Right forelimb (tissue), 1 donor: ENCODE data around the gene VDR.

Source experiments
- DNase-seq: peaks from one replicate; pipeline ENCODE4 v3.0.0-alpha.2; 2018

The VDR gene

GRCh38 chr12:47927346-47927745 lies 22.6 kb upstream of the VDR start:
- no peak for DNase-seq

DNA sequence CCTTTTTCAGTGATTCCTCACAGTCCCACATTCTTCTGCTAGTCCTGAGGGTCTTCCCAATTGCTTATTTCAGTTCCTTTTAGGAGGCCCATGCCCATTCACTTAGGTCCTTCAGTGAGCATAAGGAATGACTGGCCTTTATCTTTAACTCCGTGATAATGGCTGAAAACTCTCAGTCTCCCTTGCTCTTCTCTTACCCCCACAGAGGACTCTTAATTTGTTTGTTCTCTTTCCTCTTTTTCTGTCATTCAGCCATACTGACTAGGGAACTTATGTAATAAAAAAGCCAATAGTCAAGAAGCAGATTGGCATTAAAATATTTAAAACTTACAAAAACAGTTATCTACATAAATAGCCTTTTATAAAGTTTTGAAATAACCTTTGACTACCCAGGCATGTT lies 17.1 kb upstream of the VDR start:
- no peak for DNase-seq

DNA sequence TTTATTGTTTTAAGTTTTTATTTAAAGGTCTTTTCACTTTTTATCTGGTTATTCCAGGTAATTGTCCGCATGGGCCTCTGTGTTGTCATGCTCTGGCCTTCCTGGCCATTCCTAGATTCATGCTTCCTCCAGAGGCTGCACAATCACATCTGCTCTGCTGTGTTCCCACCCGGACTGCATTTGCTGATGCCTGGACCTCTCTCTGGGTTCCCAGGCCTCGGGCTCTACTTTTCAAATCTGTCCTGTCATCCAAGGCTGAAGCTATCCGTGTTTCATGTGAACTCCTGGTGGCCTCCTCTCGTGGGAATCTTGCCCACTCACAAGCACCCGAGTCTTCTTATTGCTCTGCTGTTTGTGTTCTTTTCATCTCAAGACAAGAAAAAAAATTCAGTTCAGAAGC lies 16.1 kb upstream of the VDR start:
- DNase-seq, result no peak

DNA sequence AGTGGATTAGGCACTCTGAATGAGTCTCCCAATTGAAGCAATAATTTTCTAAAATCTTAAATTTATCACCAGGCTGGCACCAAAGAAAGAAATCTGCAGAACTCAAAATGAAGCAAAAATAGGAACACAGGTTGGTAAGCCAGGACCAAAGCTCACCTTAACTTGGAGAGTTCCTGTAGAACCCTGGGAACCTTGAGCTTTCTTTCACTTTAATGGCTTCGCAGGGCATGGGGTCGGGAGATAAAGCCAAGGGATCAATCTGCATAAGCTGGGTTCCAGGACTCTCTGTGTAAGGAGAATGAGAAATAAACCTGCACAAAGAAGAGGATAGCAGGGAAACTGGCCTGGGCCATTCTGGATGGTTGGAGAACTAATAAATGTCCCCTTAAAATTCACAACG lies 8.3 kb upstream of the VDR start:
- no peak for DNase-seq

- no peak for DNase-seq
These were observed 7.8 kb upstream of the VDR start for GRCh38 chr12:47912556-47912955.

DNA sequence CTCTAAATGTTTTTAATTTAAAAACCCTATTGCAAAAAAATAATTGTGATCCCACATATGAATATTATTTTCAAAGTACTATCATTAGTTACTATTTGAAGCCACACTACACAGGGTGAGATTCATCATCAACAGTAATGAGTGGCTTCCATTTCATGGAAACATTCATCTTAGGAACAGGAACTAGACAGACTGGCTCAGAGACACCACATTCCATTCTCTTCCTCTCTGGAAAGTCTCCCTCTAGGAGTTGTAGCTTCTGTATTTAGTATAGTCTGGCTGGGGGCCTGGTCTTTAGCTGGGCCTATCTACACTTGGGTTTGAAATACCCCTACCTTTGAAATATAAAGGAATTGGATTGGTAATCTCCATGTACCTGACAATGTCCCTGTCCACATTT lies 6.2 kb upstream of the VDR start:
- DNase-seq, result no peak

- DNase-seq, result no peak
These were observed 5.7 kb upstream of the VDR start for GRCh38 chr12:47910486-47910885.

- DNase-seq, result no peak
These were observed 5.2 kb upstream of the VDR start for GRCh38 chr12:47909839-47910465.

DNA sequence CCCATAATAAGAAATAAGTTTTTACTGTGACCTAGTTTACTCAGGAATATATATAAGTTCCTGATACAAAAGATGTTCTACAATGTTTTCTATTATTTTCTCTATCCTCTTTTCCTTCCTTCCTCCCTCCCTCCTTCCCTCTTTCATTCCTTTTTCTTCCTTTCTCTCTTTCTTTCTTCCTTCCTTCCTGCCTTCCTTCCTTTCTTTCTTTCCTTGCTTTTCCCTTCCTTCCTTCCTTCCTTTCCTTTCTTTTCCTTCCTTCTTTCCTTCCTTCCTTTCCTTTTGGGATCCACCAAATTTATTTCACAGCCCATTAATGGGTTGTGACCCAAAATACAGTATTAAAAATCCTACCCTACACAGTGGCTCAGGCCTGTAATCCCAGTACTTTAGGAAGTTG lies 3.9 kb upstream of the VDR start:
- no peak for DNase-seq

GRCh38 chr12:47907851-47908454 lies 3.2 kb upstream of the VDR start:
- no peak for DNase-seq

DNA sequence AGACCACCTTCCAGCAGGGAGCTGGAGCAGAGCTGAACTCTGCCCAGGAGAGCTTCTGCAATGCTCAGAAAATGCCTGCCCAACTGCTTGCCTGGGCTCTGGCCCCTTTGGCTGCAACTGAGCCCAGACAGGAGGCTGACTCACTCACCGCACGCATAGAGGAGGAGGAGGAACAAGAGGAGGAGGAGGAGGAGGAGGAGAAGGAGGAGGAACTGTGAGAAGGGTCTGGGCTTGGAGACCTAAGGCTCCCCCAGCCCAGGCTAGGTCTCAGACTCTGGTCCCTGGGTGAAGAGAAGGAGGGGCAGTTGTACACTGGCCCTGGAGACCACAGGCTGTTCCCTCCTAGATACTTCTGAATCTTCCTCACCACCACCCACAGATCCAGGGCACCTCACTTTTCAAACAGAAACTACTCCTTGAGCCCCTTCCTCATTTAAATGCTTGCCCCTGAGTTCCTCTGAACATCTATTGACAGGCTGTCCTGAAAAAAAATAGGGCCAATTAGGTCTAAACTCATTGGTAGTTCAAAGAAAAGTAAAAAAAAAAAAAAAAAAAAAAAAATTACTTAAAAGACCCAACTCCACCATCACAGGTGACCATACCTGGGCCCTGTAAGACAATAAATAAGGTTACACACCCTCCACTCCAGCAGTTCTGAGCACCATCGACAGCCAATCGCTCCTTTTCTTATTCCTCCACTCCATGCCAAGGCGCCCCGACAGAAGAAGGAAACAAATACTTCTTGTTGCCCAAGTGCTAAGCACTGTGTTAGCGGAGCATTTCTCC lies 674 bp downstream of the VDR start:
- no peak for DNase-seq

- no peak for DNase-seq
These were observed 1.6 kb downstream of the VDR start for GRCh38 chr12:47903151-47903611.

- DNase-seq, result no peak
These were observed 2.6 kb downstream of the VDR start for GRCh38 chr12:47902131-47902639.

GRCh38 chr12:47901718-47902093 lies 3.1 kb downstream of the VDR start:
- no peak for DNase-seq

DNA sequence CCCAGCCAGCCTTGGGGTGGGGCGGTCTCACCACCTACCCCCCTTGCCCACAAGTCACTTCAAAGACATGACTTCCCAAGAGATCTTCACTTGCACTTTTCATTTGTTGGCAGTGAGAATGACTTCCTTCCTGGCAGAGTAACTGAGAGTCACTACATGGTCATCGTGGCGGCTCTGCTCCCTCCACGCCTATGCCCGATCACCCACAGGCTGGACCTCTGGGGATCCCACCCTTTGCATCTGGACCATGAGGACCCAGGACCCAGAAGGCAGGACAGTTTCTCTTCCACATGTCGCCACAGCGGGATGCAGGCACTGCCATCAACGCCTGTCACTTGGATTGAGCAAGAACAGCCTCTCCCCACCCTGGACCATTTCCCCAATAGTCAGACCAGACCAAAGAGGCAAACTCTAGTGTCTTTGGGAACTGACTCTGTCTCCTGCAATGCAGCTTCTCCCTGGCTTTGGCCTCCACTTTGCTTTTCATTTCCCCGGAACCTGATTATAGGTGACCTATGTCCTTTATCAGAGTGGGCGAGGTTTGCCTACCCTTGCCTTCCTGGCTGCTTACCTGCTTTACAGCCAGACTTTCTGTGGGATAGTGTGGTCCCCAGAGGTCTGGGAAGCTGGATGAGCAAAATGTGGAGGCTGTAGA lies 3.6 kb downstream of the VDR start:
- DNase-seq, result no peak

DNA sequence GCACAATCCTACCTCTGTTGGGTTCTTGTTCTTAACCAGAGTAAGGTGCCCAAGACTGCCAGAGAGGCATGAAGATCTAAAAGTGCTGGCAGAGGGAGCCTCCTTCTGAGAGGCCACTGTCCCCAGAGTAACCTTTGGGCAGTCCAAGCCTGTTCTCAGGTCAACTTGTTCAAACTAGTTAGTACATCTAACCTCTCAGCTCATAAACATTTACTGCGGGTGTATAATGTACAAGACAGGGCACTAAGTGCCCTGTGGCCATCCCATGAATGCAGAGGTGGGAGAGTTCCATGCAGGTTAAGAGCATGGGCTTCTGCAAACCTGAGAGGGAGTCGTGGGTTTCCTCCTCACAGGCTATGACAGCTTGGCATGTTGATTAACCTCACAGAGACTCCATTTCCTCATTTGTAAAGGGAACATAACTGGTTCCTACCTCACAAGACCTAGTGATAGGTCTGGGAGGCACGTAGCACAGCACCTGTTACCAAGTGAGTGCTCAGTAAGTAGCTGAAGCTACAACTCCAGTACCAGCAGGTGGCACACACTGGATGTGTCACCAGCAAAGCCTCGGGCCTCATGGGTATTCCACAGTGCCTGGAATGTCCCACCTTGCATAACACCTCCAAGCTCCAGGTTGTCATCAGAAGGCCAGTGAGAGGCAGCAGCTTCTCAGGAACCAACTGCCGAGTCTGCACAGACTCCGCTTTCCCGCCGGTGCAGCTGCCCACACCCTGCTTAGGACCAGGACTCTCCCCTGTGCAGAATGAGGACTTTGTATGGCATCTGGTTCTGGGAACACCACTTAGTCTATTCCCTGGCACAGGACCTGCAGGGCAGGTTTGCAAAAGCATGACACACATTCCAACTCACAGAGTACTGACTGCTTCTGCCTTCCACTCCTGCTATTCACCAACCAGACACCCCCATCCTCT lies 4.4 kb downstream of the VDR start:
- no peak for DNase-seq

DNA sequence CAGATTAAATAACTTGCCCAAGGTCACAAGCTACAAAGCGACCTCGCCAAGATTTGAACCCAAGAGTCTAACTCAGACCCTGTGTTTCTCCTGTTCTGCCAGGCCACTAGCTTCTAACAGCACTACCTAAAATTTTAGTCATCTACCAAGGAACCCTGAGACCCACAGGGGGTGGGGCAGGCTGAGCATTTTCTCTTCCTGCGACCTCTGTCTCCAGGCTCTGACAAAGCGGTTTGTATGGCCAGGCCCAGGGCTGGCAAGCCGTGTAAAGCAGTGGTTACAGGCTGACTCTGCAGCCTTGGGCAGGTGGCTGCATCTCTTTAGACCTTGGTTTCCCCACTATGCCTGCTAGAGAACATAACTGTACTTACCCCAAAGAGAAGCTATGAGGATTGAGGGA lies 5.3 kb downstream of the VDR start:
- DNase-seq, result no peak

- no peak for DNase-seq
These were observed 8.2 kb downstream of the VDR start for GRCh38 chr12:47896633-47897032.

DNA sequence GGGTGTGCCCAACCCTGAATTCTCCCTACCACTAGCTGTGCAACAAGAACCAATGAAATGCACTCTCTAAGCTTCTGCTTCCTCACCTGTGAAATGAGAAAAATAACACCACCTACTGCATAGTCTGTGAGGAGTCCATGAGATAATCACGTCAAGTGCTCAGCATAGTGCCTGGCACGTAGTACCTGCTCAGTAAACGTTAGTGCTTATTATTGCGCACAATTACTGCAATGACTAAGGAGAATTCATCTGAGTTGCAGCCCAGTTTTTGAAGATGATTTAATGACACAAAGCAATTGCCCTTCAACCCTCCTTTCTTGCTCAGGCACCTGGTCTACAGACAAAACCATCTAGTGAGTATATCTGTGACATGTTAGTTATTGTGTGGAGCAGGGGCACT lies 8.8 kb downstream of the VDR start:
- no peak for DNase-seq

DNA sequence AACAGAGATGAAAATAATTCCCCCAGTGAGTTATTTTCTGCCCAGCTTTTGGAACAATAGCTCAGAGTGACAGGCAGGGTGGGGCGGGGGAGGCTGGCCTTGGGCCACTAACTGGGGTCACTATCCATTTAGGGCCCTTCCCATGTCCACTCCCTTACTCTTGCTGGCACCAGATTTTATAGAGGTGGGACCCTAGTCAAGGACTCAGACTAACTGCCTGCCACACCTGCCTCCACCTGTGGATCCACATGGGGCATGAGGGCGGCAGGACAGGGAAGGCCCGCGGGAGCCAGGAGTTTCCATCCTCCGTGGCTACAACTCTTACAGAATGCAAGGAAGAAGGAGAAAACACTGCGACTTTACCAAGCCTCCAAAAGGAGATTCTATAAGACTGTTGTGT lies 10.1 kb downstream of the VDR start:
- DNase-seq, result no peak

GRCh38 chr12:47894068-47894467 lies 10.7 kb downstream of the VDR start:
- no peak for DNase-seq

DNA sequence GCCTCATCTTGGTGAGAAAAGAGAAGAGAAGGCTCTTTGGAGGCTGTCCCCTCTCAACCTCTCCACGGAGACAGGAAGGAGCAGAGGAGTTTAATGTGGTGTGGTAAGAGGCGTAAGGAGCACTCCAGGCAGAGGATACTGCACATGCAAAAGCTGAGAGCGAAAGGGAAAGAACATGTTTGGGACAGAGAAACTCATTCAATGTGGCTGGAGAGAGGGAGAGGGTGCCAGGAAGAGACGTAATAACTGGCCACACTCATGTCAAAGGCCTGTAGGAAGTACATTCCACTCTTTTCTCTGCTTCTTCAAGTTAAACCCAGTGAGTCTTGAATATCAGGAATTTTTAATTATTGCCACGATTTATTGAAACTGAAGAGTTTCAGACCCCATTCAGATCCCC lies 12.0 kb downstream of the VDR start:
- DNase-seq, result no peak

GRCh38 chr12:47891356-47891755 lies 13.4 kb downstream of the VDR start:
- DNase-seq, result no peak
